Prostate gland (tissue), 2 donors: ENCODE results near the gene DACH1.

Experiments
- POLR2AphosphoS5 ChIP-seq: sonication (generic); formaldehyde crosslinking; IDR thresholded peaks from one replicate; pipeline ENCODE4 v1.6.1; 2017; ENCODE audit warnings: antibody characterized with exemption
- TF ChIP-seq, protein P1 (sequence below), 4 experiments: fragments of 200-600 bp in 2 of 4; fragments of 450-650 bp in 2 of 4; sonication (generic) in 2 of 4; IDR thresholded peaks; 1 replicate in 3 of 4; 2 replicates in 1 of 4; pipeline ENCODE4 v1.5.1; 2016 to 2019; ENCODE audit warnings: antibody characterized with exemption in 4 of 4, mild to moderate bottlenecking in 2 of 4, moderate library complexity in 2 of 4

DNA sequence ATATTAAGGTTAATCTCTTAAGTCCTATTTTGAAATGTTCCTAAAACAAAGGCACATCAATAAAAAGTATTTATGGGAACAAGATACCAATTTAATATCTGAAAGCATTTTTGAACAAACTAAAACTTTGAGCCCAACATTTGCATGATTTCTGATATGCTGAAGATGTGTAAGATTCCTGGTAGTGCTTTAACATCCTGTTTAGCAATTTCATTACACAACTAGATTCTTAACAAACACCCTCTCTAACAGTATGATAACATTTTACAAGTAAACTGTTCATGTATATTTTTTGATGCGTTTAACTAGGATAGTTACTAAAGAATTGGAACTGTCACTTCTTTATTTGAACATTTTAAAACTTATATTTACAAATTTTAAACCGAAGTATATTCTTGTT is 63.9 kb downstream of the DACH1 start:
- TF ChIP-seq, protein P1, sequence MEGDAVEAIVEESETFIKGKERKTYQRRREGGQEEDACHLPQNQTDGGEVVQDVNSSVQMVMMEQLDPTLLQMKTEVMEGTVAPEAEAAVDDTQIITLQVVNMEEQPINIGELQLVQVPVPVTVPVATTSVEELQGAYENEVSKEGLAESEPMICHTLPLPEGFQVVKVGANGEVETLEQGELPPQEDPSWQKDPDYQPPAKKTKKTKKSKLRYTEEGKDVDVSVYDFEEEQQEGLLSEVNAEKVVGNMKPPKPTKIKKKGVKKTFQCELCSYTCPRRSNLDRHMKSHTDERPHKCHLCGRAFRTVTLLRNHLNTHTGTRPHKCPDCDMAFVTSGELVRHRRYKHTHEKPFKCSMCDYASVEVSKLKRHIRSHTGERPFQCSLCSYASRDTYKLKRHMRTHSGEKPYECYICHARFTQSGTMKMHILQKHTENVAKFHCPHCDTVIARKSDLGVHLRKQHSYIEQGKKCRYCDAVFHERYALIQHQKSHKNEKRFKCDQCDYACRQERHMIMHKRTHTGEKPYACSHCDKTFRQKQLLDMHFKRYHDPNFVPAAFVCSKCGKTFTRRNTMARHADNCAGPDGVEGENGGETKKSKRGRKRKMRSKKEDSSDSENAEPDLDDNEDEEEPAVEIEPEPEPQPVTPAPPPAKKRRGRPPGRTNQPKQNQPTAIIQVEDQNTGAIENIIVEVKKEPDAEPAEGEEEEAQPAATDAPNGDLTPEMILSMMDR (IDR thresholded peaks at IDR 0.05) = no peak
- TF ChIP-seq POLR2AphosphoS5 = no peak
